ENCODE results near the gene GLP2R.

DNA sequence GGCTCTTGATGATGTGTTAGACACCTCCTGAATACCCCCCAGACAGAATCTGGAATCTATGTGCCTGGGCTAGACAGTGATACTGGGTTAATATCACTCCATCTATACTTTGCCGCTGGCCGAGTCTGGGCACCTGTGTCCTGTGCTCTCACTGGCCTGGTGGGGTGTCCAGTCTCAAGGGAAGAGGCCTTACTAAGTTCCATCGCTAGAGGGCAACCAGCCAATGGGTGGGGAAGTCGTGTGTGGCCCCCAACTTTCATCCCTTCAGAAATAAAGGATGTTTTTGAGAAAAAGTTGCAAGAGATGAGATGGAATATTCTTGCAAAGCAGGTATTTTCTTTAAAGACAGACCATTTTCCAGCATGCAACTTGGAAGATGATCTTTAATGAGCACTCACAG is 1.6 kb upstream of the GLP2R start:
- no peak for TF ChIP-seq GATA2 (IDR thresholded peaks at IDR 0.05; ENCODE audit: low read depth, low read length)
- TF ChIP-seq GATA3 (IDR thresholded peaks at IDR 0.05; ENCODE audit: low read depth, low read length): no peak
